ENCODE measurements around the gene MED27. TPM values are rescaled to one million over a fixed set of nuclear protein-coding genes. Genes with fewer than 3 reads are reported as not detected.

The MED27 gene
- total and polyA plus RNA-seq, 2 of the 13 experiments (the other 11 are each of a cell fraction or from before 2014, with no cell fraction given): 16.9 to 19.0 TPM

DNA sequence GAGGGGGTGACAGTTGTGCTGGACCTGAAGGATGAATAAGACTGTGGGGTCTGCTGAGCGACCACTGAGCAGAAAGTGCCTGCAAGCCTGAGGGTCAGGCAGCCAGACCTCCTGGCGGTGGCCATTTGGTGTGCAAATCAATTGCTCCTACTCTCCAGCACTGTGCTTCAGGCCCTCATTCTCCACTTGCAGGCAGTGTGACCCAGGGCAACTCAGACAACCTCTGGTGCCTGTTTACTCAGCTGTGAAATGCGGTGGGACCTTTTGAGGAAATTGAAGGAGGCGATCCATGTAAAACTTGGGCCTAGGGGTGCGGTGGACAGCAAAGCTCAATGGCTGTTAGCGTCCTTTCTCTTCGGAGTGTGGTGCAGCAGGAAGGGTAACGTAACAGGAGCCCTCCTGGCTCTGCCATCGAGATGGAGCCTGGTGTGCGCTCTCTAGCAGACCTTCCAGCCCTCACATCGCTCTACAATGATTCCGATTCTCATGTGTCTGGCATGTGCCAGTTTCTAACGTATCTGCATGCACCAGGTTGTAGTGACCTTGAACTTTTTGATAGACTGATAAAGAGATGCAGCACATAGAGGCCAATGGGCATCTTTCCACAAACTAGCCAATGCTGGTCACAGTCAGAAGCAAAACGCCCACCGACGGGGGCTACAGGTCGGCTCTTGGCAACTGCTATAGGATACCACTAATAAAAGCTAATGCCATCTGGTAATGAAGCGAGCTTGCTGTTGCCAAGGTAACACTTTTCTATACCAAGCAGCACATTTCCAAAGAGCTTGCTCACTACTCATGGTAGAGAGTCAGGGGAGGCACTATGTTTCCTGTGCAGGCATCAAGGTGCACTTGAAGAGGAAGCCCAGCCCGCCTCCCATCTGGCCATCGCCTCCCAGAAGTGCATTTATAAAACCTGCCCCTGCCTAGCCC lies 180.1 kb downstream of the MED27 start:
- intact Hi-C loops (cut with micrococcal nuclease; ENCODE audit: unreplicated experiment) (no loop called here), in situ Hi-C loops (cut with HindIII; ENCODE audit: extremely low pct_ligation_motif_present, low pct_unique_long_range_greater_than_20kb) (no loop called here)
- no peak overlapping the region for H3K4me3 ChIP-seq (replicated peaks in 1 of 3; ENCODE audit: insufficient read depth in 1 of 3, low read depth in 2 of 3, low read length in 3 of 3)
- H2AFZ ChIP-seq (ENCODE audit: low read length): no peak overlapping the region
- ATAC-seq (no peak), DNase-seq (ENCODE audit: low spot score) (no peak), FAIRE-seq (no peak)
- H3K9me3 ChIP-seq (ENCODE audit: low read length): no peaks in the 10 kb centered on the region
- no peak for TF ChIP-seq ZFP82 (CRISPR knock-in tag; IDR thresholded peaks at IDR 0.05; ENCODE audit: borderline replicate concordance)
- no peak for TF ChIP-seq ZNF780A (CRISPR knock-in tag; IDR thresholded peaks at IDR 0.05)
- no peak overlapping the region for H3K27ac ChIP-seq (ENCODE audit: extremely low read length, insufficient read depth, low read length)
- no peaks in the 10 kb centered on the region for H3K79me2 ChIP-seq (ENCODE audit: insufficient read depth, low read length)
- ChIA-PET CTCF (ENCODE audit: low intra/inter-chr PET ratio, low total read pairs) (no interaction called here), POLR2A (no interaction called here)
- no peaks in the 10 kb centered on the region for H3K36me3 ChIP-seq (replicated peaks in 1 of 2; ENCODE audit: control insufficient read depth in 1 of 2, insufficient read depth in 2 of 2, low read length in 2 of 2)
- H3K27me3 ChIP-seq (ENCODE audit: control insufficient read depth in 1 of 2, insufficient read depth in 2 of 2, low read length in 2 of 2): no peaks in the 10 kb centered on the region
- no peak overlapping the region for H3K9ac ChIP-seq (ENCODE audit: insufficient read depth, low read depth, low read length)
- no peak overlapping the region for H3K4me2 ChIP-seq (ENCODE audit: low read depth, low read length)
- no peaks in the 10 kb centered on the region for H4K20me1 ChIP-seq (ENCODE audit: insufficient read depth, low read length)
- WGBS (ENCODE audit: low lambda C conversion rate): 93% methylated on average over 19 of the region's 20 CpGs
- no TSS peak for BruUV-seq (replicated peaks)
- H3K4me1 ChIP-seq (ENCODE audit: insufficient read depth, low read length): no peaks in the 10 kb centered on the region

DNA sequence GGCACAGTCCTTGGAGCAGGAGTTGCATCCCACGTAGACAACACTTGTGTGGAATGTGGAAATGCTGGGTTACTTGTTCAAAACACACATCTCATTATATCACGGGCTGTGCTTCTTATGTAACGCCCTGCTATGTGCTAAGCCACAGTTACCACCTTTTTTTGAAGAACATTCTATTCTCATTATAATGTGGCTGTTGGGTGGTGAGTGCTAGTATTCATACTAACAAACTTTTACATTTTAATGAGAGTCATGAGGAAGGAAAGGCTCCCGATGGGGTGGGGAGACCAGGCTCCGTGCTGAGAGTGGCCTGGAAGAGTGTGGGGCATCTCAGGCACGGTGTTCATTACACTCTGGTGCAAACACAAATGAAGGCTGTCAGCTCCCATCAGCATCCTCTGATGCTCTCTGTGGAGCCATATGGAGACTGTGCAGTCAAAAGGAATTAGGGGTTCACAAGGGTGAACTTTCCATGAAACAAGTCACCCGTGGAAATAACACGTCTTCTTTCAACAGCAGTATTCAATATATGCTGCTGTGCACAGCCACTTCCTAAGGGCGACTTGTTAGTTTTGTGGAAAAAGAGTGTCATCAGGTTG lies 186.7 kb downstream of the MED27 start:
- H3K4me2 ChIP-seq (ENCODE audit: low read depth, low read length): no peak overlapping the region
- intact Hi-C loops (cut with micrococcal nuclease; ENCODE audit: unreplicated experiment) (no loop called here), in situ Hi-C loops (cut with HindIII; ENCODE audit: extremely low pct_ligation_motif_present, low pct_unique_long_range_greater_than_20kb) (no loop called here)
- 97% methylated on average over 9 of the region's 9 CpGs for WGBS (ENCODE audit: low lambda C conversion rate)
- ChIA-PET POLR2A (no interaction called here), CTCF (ENCODE audit: low intra/inter-chr PET ratio, low total read pairs) (no interaction called here)
- no peak overlapping the region for H3K9ac ChIP-seq (ENCODE audit: insufficient read depth, low read depth, low read length)
- no peaks in the 10 kb centered on the region for H3K79me2 ChIP-seq (ENCODE audit: insufficient read depth, low read length)
- ATAC-seq: no peak
- H3K9me3 ChIP-seq (ENCODE audit: low read length): no peaks in the 10 kb centered on the region
- TF ChIP-seq, protein P1, sequence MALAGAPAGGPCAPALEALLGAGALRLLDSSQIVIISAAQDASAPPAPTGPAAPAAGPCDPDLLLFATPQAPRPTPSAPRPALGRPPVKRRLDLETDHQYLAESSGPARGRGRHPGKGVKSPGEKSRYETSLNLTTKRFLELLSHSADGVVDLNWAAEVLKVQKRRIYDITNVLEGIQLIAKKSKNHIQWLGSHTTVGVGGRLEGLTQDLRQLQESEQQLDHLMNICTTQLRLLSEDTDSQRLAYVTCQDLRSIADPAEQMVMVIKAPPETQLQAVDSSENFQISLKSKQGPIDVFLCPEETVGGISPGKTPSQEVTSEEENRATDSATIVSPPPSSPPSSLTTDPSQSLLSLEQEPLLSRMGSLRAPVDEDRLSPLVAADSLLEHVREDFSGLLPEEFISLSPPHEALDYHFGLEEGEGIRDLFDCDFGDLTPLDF (CRISPR knock-in tag; IDR thresholded peaks at IDR 0.05): no peak
- TF ChIP-seq MTF1 (CRISPR knock-in tag; IDR thresholded peaks at IDR 0.05) (no peak), ZNF670 (CRISPR knock-in tag; IDR thresholded peaks at IDR 0.05; ENCODE audit: borderline replicate concordance) (no peak), GTF2F1 (IDR thresholded peaks at IDR 0.05; ENCODE audit: low read length) (no peak), MED1 (CRISPR knock-in tag; IDR thresholded peaks at IDR 0.05) (no peak), SPEN (CRISPR knock-in tag; IDR thresholded peaks at IDR 0.05; ENCODE audit: low read depth) (no peak), ZNF577 (CRISPR knock-in tag; IDR thresholded peaks at IDR 0.05; ENCODE audit: borderline replicate concordance, low read depth) (no peak)
- no peaks in the 10 kb centered on the region for H3K4me1 ChIP-seq (ENCODE audit: insufficient read depth, low read length)
- no peak for FAIRE-seq
- no peaks in the 10 kb centered on the region for H3K27me3 ChIP-seq (ENCODE audit: control insufficient read depth in 1 of 2, insufficient read depth in 2 of 2, low read length in 2 of 2)
- H3K4me3 ChIP-seq (replicated peaks in 1 of 3; ENCODE audit: insufficient read depth in 1 of 3, low read depth in 2 of 3, low read length in 3 of 3): no peak overlapping the region
- BruUV-seq (replicated peaks): no TSS peak
- no peak for DNase-seq (ENCODE audit: low spot score)
- H3K27ac ChIP-seq (ENCODE audit: extremely low read length, insufficient read depth, low read length): no peak overlapping the region
- H3K36me3 ChIP-seq (replicated peaks in 1 of 2; ENCODE audit: control insufficient read depth in 1 of 2, insufficient read depth in 2 of 2, low read length in 2 of 2): peaks cover 0 to 12% of the 10 kb centered on the region in 2 experiments; a peak in 2 of 5 replicates
- no peaks in the 10 kb centered on the region for H4K20me1 ChIP-seq (ENCODE audit: insufficient read depth, low read length)
- no peak overlapping the region for H2AFZ ChIP-seq (ENCODE audit: low read length)
